ENCODE measurements around the gene MTRR. TPM values are rescaled to one million over a fixed set of nuclear protein-coding genes. Genes with fewer than 3 reads are reported as not detected.

Gene MTRR
- total RNA-seq, 2 donors from 2014 or later: 101 to 106 TPM

- Mint-ChIP-seq H3K36me3 (ENCODE audit: low read depth) (no peaks in the 10 kb centered on the region), H3K27me3 (peaks cover 22% of the 10 kb centered on the region), H3K4me1 (peaks cover 18% of the 10 kb centered on the region), H3K27ac (no peak overlapping the region), H3K4me3 (peak overlapping the region; percentile 87)
- H3K9me3 ChIP-seq (ENCODE audit: control insufficient read depth, low read length, poor library complexity, severe bottlenecking): peaks cover 3% of the 10 kb centered on the region
- DNase-seq: peak in 1 of 3 donors; percentile 19
- ATAC-seq: peak; percentile 29
Observed at GRCh38 chr5:7849681-7850394, 19.1 kb upstream of the MTRR start.

GRCh38 chr5:7850395-7851239 lies 18.3 kb upstream of the MTRR start, which contains the start of gene CFAP90:
Gene CFAP90 (minus strand): TSS chr5:7851133. CDS start chr5:7851021, 112 bp downstream.
- Mint-ChIP-seq H3K27ac (peak within 1 kb of the TSS; percentile 30), H3K36me3 (ENCODE audit: low read depth) (no peaks in the 10 kb centered on the region), H3K4me1 (peaks cover 18% of the 10 kb centered on the region), H3K4me3 (peak within 1 kb of the TSS; percentile 87), H3K27me3 (peaks cover 18% of the 10 kb centered on the region)
- DNase-seq (peak in 2 of 3 donors; percentile 39 to 43), ATAC-seq (peak; percentile 53)
- peaks cover 3% of the 10 kb centered on the region for H3K9me3 ChIP-seq (ENCODE audit: control insufficient read depth, low read length, poor library complexity, severe bottlenecking)

- Mint-ChIP-seq H3K27me3 (peaks cover 18% of the 10 kb centered on the region), H3K4me1 (peaks cover 18% of the 10 kb centered on the region), H3K27ac (no peak overlapping the region), H3K4me3 (peak overlapping the region; percentile 87), H3K36me3 (ENCODE audit: low read depth) (no peaks in the 10 kb centered on the region)
- ATAC-seq (peak; percentile 12), DNase-seq (no peak)
- H3K9me3 ChIP-seq (ENCODE audit: control insufficient read depth, low read length, poor library complexity, severe bottlenecking): peaks cover 3% of the 10 kb centered on the region
Observed at GRCh38 chr5:7851240-7851592, 17.7 kb upstream of the MTRR start.

GRCh38 chr5:7851617-7852289 lies 17.2 kb upstream of the MTRR start:
- Mint-ChIP-seq H3K27ac (peak overlapping the region; percentile 30), H3K4me3 (peak overlapping the region; percentile 87)
- ATAC-seq: no peak

GRCh38 chr5:7852542-7852941 lies 16.4 kb upstream of the MTRR start:
- H3K4me1 Mint-ChIP-seq: peaks cover 20% of the 10 kb centered on the region
- DNase-seq: no peak

More at GRCh38 chr5:7851617-7852289, 17.2 kb upstream of the MTRR start:
- H3K36me3 Mint-ChIP-seq (ENCODE audit: low read depth): no peaks in the 10 kb centered on the region
- H3K4me1 Mint-ChIP-seq: peaks cover 19% of the 10 kb centered on the region
- peaks cover 3% of the 10 kb centered on the region for H3K9me3 ChIP-seq (ENCODE audit: control insufficient read depth, low read length, poor library complexity, severe bottlenecking)
- no peak for DNase-seq
- H3K27me3 Mint-ChIP-seq: peaks cover 16% of the 10 kb centered on the region

GRCh38 chr5:7852988-7853387 lies 16.0 kb upstream of the MTRR start:
- H3K27ac Mint-ChIP-seq: no peak overlapping the region

More at GRCh38 chr5:7852542-7852941, 16.4 kb upstream of the MTRR start:
- Mint-ChIP-seq H3K27ac (peak overlapping the region; percentile 30), H3K36me3 (ENCODE audit: low read depth) (no peaks in the 10 kb centered on the region), H3K27me3 (peaks cover 12% of the 10 kb centered on the region), H3K4me3 (peak overlapping the region; percentile 87)
- H3K9me3 ChIP-seq (ENCODE audit: control insufficient read depth, low read length, poor library complexity, severe bottlenecking): peaks cover 3% of the 10 kb centered on the region
- ATAC-seq: no peak

GRCh38 chr5:7855611-7856010 lies 13.3 kb upstream of the MTRR start:
- ATAC-seq: no peak
- Mint-ChIP-seq H3K36me3 (ENCODE audit: low read depth) (peaks cover 5% of the 10 kb centered on the region), H3K27ac (no peak overlapping the region), H3K4me3 (no peak overlapping the region), H3K27me3 (no peaks in the 10 kb centered on the region), H3K4me1 (peaks cover 28% of the 10 kb centered on the region)
- peaks cover 3% of the 10 kb centered on the region for H3K9me3 ChIP-seq (ENCODE audit: control insufficient read depth, low read length, poor library complexity, severe bottlenecking)
- DNase-seq: no peak

More at GRCh38 chr5:7852988-7853387, 16.0 kb upstream of the MTRR start:
- no peak for ATAC-seq
- H3K36me3 Mint-ChIP-seq (ENCODE audit: low read depth): no peaks in the 10 kb centered on the region
- DNase-seq: no peak
- H3K4me1 Mint-ChIP-seq: peaks cover 25% of the 10 kb centered on the region
- no peak overlapping the region for H3K4me3 Mint-ChIP-seq
- peaks cover 3% of the 10 kb centered on the region for H3K9me3 ChIP-seq (ENCODE audit: control insufficient read depth, low read length, poor library complexity, severe bottlenecking)
- H3K27me3 Mint-ChIP-seq: peaks cover 12% of the 10 kb centered on the region

GRCh38 chr5:7856855-7857254 lies 12.1 kb upstream of the MTRR start:
- H3K27me3 Mint-ChIP-seq: no peaks in the 10 kb centered on the region
- peaks cover 3% of the 10 kb centered on the region for H3K9me3 ChIP-seq (ENCODE audit: control insufficient read depth, low read length, poor library complexity, severe bottlenecking)
- H3K4me3 Mint-ChIP-seq: no peak overlapping the region
- H3K4me1 Mint-ChIP-seq: peaks cover 22% of the 10 kb centered on the region
- DNase-seq (no peak), ATAC-seq (peak; percentile 60)
- peak overlapping the region; percentile 16 for H3K27ac Mint-ChIP-seq
- peaks cover 5% of the 10 kb centered on the region for H3K36me3 Mint-ChIP-seq (ENCODE audit: low read depth)

- no peak for ATAC-seq
Observed at GRCh38 chr5:7857361-7857760, 11.6 kb upstream of the MTRR start.

GRCh38 chr5:7857926-7858632 lies 10.9 kb upstream of the MTRR start:
- ATAC-seq (peak; percentile 48), DNase-seq (no peak)
- peaks cover under 1% of the 10 kb centered on the region for H3K9me3 ChIP-seq (ENCODE audit: control insufficient read depth, low read length, poor library complexity, severe bottlenecking)
- Mint-ChIP-seq H3K4me1 (peaks cover 17% of the 10 kb centered on the region), H3K36me3 (ENCODE audit: low read depth) (peaks cover 5% of the 10 kb centered on the region), H3K27me3 (no peaks in the 10 kb centered on the region), H3K27ac (peak overlapping the region; percentile 72), H3K4me3 (peak overlapping the region; percentile 65)

More at GRCh38 chr5:7857361-7857760, 11.6 kb upstream of the MTRR start:
- peaks cover 3% of the 10 kb centered on the region for H3K9me3 ChIP-seq (ENCODE audit: control insufficient read depth, low read length, poor library complexity, severe bottlenecking)
- DNase-seq: no peak
- Mint-ChIP-seq H3K4me1 (peaks cover 19% of the 10 kb centered on the region), H3K27me3 (no peaks in the 10 kb centered on the region), H3K4me3 (peak overlapping the region; percentile 65), H3K27ac (peak overlapping the region; percentile 72), H3K36me3 (ENCODE audit: low read depth) (peaks cover 5% of the 10 kb centered on the region)

GRCh38 chr5:7866196-7866595 lies 2.8 kb upstream of the MTRR start:
- Mint-ChIP-seq H3K4me3 (no peak overlapping the region), H3K27me3 (no peaks in the 10 kb centered on the region), H3K27ac (no peak overlapping the region), H3K36me3 (ENCODE audit: low read depth) (peaks cover 5% of the 10 kb centered on the region), H3K4me1 (peaks cover 31% of the 10 kb centered on the region)
- DNase-seq (no peak), ATAC-seq (no peak)
- H3K9me3 ChIP-seq (ENCODE audit: control insufficient read depth, low read length, poor library complexity, severe bottlenecking): no peaks in the 10 kb centered on the region

GRCh38 chr5:7867260-7867659 lies 1.7 kb upstream of the MTRR start:
- peaks cover 39% of the 10 kb centered on the region for H3K4me1 Mint-ChIP-seq
- H3K36me3 Mint-ChIP-seq (ENCODE audit: low read depth): peaks cover 5% of the 10 kb centered on the region
- no peak overlapping the region for H3K4me3 Mint-ChIP-seq
- no peaks in the 10 kb centered on the region for H3K9me3 ChIP-seq (ENCODE audit: control insufficient read depth, low read length, poor library complexity, severe bottlenecking)
- H3K27me3 Mint-ChIP-seq: no peaks in the 10 kb centered on the region
- DNase-seq: no peak
- no peak overlapping the region for H3K27ac Mint-ChIP-seq
- no peak for ATAC-seq
